MM.1S (cell line): ENCODE data around the gene MMP20.

ENCODE experiments used
- DNase-seq: peaks from one replicate; pipeline ENCODE4 v3.0.0-alpha.2; 2015
- H2AFZ ChIP-seq: fragments of 300-600 bp; sonication (generic); 2 replicates; pipeline ENCODE4 v1.6.0; 2016; ENCODE audit warnings: antibody characterized with exemption, low read length
- H3F3A ChIP-seq: fragments of 300-600 bp; sonication (generic); 2 replicates; pipeline ENCODE4 v1.6.1; 2016; ENCODE audit warnings: mild to moderate bottlenecking, antibody characterized with exemption, low read length, moderate library complexity, mixed read lengths; ENCODE audit not compliant: insufficient read depth
- H3K27ac ChIP-seq: fragments of 300-600 bp; sonication (generic); 2 replicates; pipeline ENCODE4 v1.5.1; 2016; ENCODE audit warnings: mild to moderate bottlenecking, low read length
- H3K27me3 ChIP-seq: fragments of 300-600 bp; sonication (generic); replicated peaks from 2 replicates; pipeline ENCODE4 v1.6.0; 2016; ENCODE audit warnings: low read length; ENCODE audit not compliant: insufficient read depth
- H3K36me3 ChIP-seq: fragments of 300-600 bp; sonication (generic); replicated peaks from 2 replicates; pipeline ENCODE4 v1.6.1; 2016; ENCODE audit warnings: mild to moderate bottlenecking, low read length, mixed read lengths; ENCODE audit not compliant: insufficient read depth
- H3K4me1 ChIP-seq: fragments of 300-600 bp; sonication (generic); 2 replicates; pipeline ENCODE4 v1.6.1; 2016; ENCODE audit warnings: low read length, mixed read lengths
- H3K4me2 ChIP-seq: fragments of 300-600 bp; sonication (generic); 2 replicates; pipeline ENCODE4 v1.6.0; 2016; ENCODE audit warnings: low read depth, low read length
- H3K4me3 ChIP-seq: fragments of 300-600 bp; sonication (generic); 2 replicates; pipeline ENCODE4 v1.5.1; 2016; ENCODE audit warnings: low read length, mixed read lengths
- H3K79me2 ChIP-seq: fragments of 300-600 bp; sonication (generic); 2 replicates; pipeline ENCODE4 v1.6.1; 2016; ENCODE audit warnings: mixed run types, low read length, mixed read lengths
- H3K9ac ChIP-seq: fragments of 300-600 bp; sonication (generic); 2 replicates; pipeline ENCODE4 v1.6.1; 2016; ENCODE audit warnings: low read length, mixed read lengths
- H3K9me2 ChIP-seq: fragments of 300-600 bp; sonication (generic); replicated peaks from 2 replicates; pipeline ENCODE4 v1.6.1; 2016; ENCODE audit warnings: mild to moderate bottlenecking, low read length, mixed read lengths; ENCODE audit not compliant: insufficient read depth
- H3K9me3 ChIP-seq: fragments of 300-600 bp; sonication (generic); replicated peaks from 2 replicates; pipeline ENCODE4 v1.6.1; 2016; ENCODE audit warnings: mild to moderate bottlenecking, low read length, mixed read lengths; ENCODE audit not compliant: insufficient read depth
- H4K20me1 ChIP-seq: fragments of 300-600 bp; sonication (generic); 2 replicates; pipeline ENCODE4 v1.6.1; 2016; ENCODE audit warnings: mild to moderate bottlenecking, low read length, moderate library complexity, mixed read lengths; ENCODE audit not compliant: insufficient read depth
- EZH2 ChIP-seq: fragments of 300-600 bp; sonication (generic); optimal IDR thresholded peaks from 2 replicates; pipeline ENCODE3; 2017; ENCODE audit warnings: low read depth, mild to moderate bottlenecking, antibody characterized with exemption, low read length, mixed read lengths
- EZH2phosphoT487 ChIP-seq: fragments of 300-600 bp; sonication (generic); IDR thresholded peaks from 2 replicates; pipeline ENCODE4 v1.6.1; 2018; ENCODE audit warnings: antibody characterized with exemption, low read length
- TF ChIP-seq, protein P1 (sequence below): fragments of 300-600 bp; sonication (generic); IDR thresholded peaks from 2 replicates; pipeline ENCODE4 v1.5.1; 2016; ENCODE audit warnings: antibody characterized with exemption, low read length, mixed read lengths

Gene MMP20, protein sequence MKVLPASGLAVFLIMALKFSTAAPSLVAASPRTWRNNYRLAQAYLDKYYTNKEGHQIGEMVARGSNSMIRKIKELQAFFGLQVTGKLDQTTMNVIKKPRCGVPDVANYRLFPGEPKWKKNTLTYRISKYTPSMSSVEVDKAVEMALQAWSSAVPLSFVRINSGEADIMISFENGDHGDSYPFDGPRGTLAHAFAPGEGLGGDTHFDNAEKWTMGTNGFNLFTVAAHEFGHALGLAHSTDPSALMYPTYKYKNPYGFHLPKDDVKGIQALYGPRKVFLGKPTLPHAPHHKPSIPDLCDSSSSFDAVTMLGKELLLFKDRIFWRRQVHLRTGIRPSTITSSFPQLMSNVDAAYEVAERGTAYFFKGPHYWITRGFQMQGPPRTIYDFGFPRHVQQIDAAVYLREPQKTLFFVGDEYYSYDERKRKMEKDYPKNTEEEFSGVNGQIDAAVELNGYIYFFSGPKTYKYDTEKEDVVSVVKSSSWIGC

GRCh38 chr11:102625177-102625576 is at the start of gene MMP20:
MMP20 (minus strand) TSS chr11:102625332; CDS start chr11:102625319, 13 bp downstream.
- Histone ChIP-seq H4K20me1 (no peaks in the 10 kb centered on the region), H3K27ac (no peak within 1 kb of the TSS), H3K9me3 (no peaks in the 10 kb centered on the region), H3K9me2 (no peaks in the 10 kb centered on the region), H3F3A (no peaks in the 10 kb centered on the region), H3K79me2 (no peaks in the 10 kb centered on the region), H3K4me1 (no peaks in the 10 kb centered on the region), H2AFZ (no peak within 1 kb of the TSS), H3K9ac (no peak within 1 kb of the TSS), H3K36me3 (no peaks in the 10 kb centered on the region), H3K4me2 (no peak within 1 kb of the TSS), H3K27me3 (no peaks in the 10 kb centered on the region), H3K4me3 (no peak within 1 kb of the TSS)
- no peak for DNase-seq
- TF ChIP-seq EZH2 (no peak), EZH2phosphoT487 (no peak)
- TF ChIP-seq, protein P1, sequence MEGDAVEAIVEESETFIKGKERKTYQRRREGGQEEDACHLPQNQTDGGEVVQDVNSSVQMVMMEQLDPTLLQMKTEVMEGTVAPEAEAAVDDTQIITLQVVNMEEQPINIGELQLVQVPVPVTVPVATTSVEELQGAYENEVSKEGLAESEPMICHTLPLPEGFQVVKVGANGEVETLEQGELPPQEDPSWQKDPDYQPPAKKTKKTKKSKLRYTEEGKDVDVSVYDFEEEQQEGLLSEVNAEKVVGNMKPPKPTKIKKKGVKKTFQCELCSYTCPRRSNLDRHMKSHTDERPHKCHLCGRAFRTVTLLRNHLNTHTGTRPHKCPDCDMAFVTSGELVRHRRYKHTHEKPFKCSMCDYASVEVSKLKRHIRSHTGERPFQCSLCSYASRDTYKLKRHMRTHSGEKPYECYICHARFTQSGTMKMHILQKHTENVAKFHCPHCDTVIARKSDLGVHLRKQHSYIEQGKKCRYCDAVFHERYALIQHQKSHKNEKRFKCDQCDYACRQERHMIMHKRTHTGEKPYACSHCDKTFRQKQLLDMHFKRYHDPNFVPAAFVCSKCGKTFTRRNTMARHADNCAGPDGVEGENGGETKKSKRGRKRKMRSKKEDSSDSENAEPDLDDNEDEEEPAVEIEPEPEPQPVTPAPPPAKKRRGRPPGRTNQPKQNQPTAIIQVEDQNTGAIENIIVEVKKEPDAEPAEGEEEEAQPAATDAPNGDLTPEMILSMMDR = no peak

DNA sequence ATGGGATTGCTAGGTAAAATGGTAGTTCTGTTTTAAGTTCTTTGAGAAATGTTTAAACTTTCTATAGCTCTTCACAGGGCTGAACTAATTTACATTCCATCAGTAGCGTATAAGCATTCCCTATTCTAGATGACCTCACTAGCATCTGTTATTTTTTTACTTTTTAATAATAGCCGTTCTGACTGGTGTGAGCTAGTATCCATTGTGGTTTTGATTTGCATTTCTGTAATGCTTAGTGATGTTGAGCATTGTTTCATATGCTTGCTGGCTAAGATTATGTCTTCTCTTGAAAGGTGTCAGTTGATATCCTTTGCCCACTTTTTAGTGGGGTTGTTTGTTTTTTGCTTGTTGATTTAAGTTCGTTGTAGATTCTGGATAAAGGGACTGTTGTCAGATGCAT is 44.5 kb upstream of the MMP20 start:
- H3K4me2 ChIP-seq = peak overlapping the region; percentile 28; the same call in 1 of the 2 replicates

DNA sequence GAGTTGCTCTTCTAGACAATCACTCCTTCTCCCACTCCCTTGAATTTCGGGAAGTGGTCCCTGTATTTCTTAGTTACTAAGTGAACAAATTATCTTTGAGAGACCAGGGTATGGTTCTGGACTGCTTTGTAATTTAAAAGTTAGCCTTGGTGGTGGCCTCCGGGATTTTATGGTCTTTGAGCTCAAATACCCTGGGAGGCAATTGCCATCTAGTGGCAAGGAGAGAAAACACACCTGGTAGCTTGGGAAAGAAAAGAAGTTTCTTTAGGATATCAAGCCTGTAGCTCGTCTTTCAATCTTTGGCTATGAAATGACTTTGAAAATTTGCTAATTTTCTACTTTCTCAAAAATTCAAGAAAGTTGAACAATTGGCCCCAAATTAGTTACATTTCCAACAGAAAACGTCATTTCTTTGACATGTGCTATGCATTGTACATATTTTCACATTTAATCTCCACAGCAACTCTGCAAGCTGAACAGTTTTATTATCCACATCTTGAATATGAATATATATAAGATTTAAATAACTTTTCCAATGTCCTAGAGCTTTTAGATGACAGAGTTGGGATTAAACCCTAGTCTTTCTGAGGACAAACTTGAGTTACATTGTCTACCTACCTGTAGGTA is 41.3 kb upstream of the MMP20 start:
- Histone ChIP-seq H3F3A (no peaks in the 10 kb centered on the region), H3K4me3 (no peak overlapping the region), H2AFZ (no peak overlapping the region), H3K27me3 (no peaks in the 10 kb centered on the region), H3K4me2 (no peak overlapping the region), H3K27ac (no peak overlapping the region), H3K36me3 (no peaks in the 10 kb centered on the region), H3K9ac (no peak overlapping the region), H4K20me1 (no peaks in the 10 kb centered on the region), H3K79me2 (no peaks in the 10 kb centered on the region), H3K9me3 (no peaks in the 10 kb centered on the region), H3K9me2 (no peaks in the 10 kb centered on the region), H3K4me1 (peaks cover 10% of the 10 kb centered on the region; the same call in 1 of the 2 replicates)
- DNase-seq = peak; percentile 46
- TF ChIP-seq EZH2phosphoT487 (no peak), EZH2 (no peak)
- TF ChIP-seq, protein P1 = peak; percentile 85

More for the DNA sequence above, 44.5 kb upstream of the MMP20 start:
- peaks cover 10% of the 10 kb centered on the region; the same call in 1 of the 2 replicates for H3K4me1 ChIP-seq
- no peak overlapping the region for H3K27ac ChIP-seq
- no peaks in the 10 kb centered on the region for H4K20me1 ChIP-seq
- no peaks in the 10 kb centered on the region for H3K9me3 ChIP-seq
- TF ChIP-seq, protein P1 = no peak
- no peak for TF ChIP-seq EZH2phosphoT487
- no peak for TF ChIP-seq EZH2
- H3F3A ChIP-seq = no peaks in the 10 kb centered on the region
- no peaks in the 10 kb centered on the region for H3K79me2 ChIP-seq
- no peaks in the 10 kb centered on the region for H3K27me3 ChIP-seq
- no peak overlapping the region for H2AFZ ChIP-seq
- H3K9me2 ChIP-seq = no peaks in the 10 kb centered on the region
- H3K36me3 ChIP-seq = no peaks in the 10 kb centered on the region
- DNase-seq = peak; percentile 60
- no peak overlapping the region for H3K9ac ChIP-seq
- no peak overlapping the region for H3K4me3 ChIP-seq
